IPS-NIHi11 (cell line): ENCODE data around the gene MRPL12.
A peak's percentile ranks its signal among the peaks of the same experiment; 100 is the strongest.

ENCODE experiments used
- DNase-seq: peaks from one replicate; pipeline ENCODE4 v3.0.0; 2012; ENCODE audit warnings: mixed read lengths, low spot score

The MRPL12 gene

GRCh38 chr17:81701288-81702071 is 1.7 kb upstream of the MRPL12 start:
- no peak for DNase-seq

- no peak for DNase-seq
These were observed 834 bp downstream of the MRPL12 start for GRCh38 chr17:81703747-81704654.

DNA sequence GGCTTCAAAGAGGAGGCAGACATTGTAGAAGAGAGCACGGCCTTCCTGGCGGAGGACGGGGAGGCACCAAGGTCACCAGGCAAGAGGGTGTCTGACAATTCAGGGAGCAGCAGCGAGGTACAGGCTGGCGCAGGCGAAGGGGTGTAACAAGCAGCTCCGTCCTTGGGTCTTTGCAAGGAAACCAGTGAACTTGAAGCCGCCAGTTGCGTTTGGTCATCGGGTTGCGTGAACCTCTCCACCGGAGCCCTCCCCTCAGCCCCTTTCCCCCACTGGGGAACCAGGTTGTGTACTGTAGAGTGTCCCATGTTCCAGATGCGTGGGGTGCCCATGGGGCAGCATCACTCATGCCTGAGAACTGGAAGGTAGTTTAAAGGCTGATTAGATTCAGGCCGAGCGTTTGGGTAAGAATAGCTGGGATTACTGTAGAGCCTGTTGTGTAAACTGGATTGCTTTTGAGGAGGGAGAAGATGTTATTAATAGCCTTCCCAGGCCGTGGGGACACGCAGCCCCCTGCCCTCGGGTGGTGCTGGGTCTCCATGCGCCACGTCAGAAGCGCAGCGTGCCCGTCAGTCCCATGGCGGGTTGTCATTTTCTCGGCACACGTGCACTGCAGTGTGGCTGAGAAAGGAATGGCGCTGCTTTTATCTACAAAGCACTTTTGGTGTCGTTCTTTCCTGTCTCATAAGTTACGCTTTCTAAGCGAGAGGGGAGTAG is 2.5 kb downstream of the MRPL12 start:
- DNase-seq, result no peak

- DNase-seq, result no peak
These were observed 3.1 kb downstream of the MRPL12 start for GRCh38 chr17:81706232-81706611.

DNA sequence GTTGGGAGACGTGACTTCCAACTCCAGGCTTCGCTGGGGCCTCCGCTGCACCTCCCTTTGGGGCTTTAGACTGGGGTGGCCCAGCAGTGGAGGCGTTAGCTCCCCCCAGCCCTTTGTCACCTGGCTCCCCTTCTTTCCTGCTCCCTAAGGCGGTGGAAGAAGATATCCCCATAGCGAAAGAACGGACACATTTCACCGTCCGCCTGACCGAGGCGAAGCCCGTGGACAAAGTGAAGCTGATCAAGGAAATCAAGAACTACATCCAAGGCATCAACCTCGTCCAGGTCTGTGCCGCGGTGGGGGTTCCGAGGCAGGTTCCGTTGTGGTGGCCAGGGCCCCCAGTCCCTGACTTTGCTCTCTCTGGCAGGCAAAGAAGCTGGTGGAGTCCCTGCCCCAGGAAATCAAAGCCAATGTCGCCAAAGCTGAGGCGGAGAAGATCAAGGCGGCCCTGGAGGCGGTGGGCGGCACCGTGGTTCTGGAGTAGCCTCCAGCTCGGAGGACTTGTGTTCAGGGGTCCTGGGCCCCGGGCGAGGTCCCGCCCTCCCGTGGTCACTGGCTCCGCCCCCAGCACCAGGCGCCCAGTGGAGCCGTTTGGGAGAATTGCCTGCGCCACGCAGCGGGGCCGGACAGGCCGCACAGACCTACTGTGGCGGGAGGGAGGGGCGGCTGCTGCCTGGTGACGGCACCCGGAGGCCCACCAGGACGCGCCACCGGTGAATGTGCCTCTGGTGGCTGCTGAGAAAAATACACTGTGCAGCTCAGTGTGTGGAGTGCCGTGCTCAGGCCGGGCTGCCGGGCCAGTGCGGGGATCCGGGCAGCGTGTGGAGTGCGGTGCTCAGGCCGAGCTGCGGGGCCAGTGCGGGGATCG is 3.8 kb downstream of the MRPL12 start:
- DNase-seq, result no peak

DNA sequence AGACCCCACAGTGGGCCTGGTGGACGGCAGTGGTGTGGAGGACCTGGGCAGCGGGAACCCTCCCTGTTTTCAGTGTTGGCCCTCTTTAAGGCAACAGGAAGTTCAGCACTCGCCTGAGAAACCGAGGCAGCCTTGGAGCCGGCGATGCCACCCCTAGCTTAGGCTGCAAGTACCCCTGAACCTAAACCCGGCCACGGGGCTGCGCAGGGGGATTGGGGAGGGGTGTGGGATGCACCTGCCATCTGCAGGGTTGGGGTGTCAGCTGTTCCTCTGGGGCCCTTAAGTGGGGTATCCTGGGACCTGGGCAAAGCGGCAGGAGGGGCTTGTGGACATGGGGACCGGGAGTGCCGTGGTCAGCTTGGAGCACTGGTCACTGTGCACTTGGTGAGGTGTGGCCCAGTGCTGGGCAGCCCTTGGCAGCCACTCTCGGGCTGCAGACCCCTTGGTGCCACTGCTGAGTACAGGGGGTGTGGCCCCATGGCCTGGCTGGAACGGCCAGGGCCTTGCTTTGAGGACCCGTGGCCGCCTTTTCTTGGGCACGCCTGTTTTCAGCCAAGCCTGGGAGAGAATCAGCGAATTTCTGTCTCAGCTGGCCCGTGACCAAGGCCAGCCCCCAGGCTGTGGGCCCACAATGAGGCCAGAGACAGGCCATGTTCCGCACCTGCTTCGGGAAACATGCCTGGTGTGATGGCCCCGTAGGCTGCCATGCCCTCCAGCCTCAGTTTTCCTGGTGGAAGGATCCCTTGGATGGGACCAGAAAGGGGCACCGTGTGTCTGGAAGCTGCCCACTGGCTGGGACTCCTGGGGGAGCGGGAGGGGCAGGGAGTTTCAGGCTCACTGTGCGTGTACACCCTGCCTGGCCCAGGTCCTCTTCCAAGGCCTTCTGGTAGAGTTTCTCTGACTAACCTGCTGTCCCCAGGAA is 4.8 kb downstream of the MRPL12 start:
- no peak for DNase-seq

DNA sequence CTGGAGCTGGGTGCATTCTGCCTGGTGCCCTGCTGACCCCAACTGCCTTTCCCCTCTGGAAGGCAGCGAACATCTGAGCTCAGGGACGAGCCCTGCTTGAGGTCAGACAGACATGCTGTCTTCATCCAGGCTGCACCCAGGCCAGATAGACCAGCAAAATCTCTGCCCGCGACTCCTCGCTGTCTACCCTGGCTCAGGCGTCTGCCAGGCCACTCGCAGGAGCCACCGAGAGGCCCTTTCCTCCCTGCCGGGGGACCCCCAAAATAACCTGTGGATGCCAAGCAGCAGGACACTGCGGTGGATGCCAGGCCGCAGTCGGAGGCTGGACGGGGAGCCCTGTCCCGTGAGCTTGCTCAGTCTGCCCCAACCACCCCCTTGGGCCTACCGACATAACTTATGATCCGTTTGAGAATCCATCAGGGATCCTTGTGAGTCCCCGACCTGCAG is 5.6 kb downstream of the MRPL12 start:
- no peak for DNase-seq

DNA sequence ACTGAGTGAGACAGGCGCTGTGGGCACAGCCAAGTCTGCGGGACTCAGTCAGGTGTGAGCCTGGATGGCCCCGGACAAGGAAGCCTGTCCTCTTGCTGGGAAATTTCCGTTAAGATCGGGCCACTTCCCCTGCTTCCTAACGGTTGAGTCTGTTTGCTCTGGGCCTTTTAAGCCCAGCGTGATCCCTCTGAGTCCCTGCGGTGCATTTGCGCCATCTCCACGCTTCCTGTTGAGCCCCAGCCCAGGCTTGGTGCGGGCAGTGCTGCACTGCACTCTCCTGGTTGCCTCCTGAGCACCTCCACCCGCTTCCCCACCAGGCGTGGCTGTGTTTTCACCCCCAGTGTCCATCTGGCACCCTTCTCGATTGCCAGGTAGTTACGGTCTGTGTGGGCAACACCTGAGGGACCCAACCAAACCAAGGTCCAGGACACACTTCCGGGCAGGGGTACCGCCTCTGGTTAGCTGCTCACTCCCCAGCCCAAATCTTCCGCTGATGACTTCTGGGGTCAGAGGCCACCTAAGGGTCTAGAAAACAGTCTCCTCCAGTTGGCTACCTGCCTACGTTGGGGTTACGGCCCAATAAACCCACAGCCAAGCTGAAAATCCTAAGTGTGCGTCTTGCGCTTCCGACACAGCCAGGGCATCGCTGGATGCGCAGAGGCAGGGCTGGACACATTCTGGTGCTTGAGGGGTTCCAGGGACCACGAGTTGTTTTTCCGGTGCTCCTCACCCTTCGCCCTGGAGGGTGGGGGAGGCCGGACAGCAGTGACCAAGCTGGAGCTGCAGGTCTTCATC is 7.5 kb downstream of the MRPL12 start:
- DNase-seq, result no peak

DNA sequence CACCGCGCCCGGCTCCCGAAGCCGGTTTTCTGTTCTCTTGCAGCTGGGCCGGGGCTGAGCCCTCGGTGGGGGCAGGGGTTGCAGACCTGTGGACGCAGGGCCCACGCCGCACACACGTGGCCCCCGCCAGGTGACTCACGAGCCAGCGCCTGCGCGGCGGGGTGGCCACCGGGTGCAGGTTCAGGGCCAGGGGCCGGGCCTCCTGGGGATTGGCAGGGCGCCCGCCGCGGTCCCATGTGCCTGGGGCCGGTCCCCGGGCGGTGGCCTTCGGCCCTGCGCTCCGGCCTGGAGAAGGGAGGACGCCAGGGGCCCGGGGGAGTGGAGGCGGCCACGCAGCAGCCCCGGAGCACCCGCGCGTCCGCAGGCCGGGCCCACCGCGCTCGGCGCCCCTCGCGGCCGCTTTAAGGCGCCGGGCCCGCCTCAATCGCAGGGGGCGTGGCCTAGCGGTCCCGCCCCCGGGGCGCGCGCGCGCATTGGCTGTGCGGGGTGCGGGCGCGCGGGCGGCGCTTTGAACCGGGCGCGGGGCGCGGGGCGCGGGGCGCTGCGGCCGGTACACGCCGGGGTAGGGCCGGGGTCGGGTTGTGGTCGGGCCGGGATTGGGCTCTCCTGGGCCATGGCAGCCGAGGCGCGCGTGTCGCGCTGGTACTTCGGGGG is 8.8 kb downstream of the MRPL12 start, which contains the start of gene SLC25A10:
Gene SLC25A10, plus strand, starts transcription at position 471 of the 654 bp plus-strand sequence. Its CDS starts 143 bp downstream, at position 614.
- DNase-seq, result peak; percentile 96

GRCh38 chr17:81712468-81713003 is 9.4 kb downstream of the MRPL12 start:
- DNase-seq, result peak; percentile 73

DNA sequence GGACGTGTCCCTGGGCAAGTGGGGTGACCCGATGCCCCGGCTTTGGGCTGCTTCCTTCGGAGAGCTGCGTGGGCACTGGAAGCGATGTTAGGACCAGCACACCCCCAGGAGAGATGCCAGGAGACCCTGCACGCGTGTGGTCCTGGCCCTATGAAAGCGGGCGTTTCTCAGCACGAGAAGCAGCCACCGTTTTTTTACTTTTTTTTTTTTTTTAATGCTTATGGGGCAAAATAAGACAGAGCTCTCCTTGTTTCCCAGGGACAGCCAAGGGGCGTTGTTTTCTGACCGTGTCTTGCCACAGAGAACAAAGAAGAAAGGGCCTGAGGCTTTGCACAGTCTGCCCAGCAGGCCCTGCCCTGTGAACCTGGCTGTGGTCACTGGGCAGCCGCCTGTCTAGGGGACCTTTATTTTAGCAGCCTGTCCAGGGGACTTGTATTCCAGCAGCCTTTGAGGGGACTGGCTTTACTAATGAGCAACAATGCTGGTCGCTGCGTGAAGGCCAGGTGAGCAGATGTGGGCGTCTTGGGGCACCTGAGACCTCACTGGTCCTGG is 9.9 kb downstream of the MRPL12 start:
- no peak for DNase-seq

DNA sequence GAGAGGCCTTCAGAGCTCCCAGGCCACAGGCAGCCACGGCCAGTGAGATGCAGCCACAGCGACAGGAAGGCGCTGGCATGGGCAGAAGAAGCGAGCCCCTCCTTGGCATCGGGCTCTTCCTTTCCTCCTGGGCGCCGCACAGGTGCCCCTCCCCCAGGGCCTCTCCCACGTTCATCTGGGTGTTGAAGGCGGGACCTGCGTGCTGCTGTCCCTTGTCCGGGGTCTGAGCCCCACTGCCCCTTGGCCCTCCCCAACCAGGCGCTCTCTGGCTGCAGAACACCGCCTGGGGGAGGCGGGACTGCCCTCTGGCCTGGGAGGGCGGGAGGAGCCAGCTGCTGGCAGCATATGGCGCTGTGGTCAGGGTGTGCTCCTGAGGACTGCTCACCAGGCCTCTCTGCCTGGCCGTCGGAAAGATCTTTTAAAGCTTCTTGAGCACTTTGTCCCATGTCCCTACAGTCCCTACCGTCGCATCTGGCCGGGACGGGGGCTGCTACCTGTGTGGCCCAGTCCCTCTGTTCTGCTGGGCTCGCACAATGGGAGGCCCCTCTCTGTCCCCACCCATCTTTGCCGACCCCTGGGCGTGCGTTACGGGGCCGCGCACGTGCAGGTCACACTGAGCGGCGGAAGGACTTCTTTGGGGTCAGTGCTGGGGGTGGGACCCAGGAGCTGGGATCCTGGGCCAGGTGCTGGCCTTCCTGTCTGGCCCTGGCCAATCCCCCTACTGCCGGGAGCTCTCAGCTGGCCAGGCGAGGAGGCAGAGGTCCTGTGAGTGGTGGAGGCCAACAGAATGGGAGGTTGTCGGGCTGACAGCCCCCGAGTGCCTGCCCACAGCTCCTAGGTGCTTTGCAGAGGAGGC is 10.6 kb downstream of the MRPL12 start:
- no peak for DNase-seq

DNA sequence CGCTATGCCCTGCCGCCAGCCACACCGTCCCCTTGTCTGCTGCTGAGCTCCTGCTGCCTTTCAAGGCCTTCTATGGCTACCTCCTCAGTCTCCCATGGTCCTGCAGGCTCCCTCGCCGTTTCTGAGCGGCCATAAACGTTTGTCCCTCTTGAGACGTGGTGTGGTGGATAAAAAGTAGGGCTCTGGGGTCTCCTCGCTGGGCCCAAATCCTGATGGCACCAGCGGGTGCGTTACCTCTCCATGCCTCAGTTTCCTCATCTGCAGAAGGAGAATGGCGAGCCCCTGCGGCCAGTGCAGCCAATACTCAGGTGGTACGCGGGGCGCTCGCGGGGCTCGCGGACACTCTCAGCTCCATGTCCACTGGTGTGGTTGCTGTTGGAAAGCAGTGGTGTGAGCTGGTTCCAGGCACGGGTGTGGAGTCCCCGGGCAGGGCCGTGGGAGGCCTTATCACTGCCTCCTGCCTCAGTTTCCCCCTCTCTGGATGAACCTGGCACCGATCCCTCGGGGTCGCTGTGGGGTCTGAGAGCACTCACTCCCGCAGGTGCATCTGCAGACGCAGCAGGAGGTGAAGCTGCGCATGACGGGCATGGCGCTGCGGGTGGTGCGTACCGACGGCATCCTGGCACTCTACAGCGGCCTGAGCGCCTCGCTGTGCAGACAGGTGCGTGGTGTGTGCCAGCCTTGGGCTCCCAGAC is 11.4 kb downstream of the MRPL12 start:
- no peak for DNase-seq

DNA sequence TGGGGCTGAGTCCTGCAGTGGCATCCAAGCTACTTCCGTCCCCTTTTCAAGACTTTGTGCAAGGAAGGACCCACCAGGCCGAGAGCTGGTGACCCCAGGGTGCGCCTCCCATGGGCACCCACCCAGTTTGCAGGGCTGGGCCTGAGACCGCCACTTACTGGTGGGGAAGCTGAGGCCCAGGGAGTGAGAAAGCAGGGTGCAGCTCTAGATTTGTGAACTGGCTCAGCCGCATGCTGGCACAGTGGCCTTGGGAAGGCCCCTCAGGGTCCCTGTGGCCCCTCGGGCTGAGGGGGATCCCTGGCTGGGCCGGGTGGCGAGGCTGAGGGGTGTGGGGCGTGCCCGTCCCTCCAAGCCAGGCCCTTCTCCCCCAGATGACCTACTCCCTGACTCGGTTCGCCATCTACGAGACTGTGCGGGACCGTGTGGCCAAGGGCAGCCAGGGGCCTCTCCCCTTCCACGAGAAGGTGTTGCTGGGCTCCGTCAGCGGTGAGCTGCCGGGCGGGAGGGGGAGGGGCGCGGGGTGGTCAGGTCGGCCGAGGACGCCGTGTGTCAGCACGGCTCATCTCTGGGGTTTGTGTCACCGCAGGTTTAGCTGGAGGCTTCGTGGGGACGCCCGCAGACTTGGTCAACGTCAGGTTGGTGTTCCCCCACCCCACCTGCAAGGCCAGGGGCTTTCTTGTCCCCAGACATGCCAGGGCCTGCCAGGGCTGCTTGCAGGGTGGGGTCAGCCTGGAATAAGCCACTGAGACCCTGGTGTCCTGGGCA is 12.1 kb downstream of the MRPL12 start:
- DNase-seq, result no peak

DNA sequence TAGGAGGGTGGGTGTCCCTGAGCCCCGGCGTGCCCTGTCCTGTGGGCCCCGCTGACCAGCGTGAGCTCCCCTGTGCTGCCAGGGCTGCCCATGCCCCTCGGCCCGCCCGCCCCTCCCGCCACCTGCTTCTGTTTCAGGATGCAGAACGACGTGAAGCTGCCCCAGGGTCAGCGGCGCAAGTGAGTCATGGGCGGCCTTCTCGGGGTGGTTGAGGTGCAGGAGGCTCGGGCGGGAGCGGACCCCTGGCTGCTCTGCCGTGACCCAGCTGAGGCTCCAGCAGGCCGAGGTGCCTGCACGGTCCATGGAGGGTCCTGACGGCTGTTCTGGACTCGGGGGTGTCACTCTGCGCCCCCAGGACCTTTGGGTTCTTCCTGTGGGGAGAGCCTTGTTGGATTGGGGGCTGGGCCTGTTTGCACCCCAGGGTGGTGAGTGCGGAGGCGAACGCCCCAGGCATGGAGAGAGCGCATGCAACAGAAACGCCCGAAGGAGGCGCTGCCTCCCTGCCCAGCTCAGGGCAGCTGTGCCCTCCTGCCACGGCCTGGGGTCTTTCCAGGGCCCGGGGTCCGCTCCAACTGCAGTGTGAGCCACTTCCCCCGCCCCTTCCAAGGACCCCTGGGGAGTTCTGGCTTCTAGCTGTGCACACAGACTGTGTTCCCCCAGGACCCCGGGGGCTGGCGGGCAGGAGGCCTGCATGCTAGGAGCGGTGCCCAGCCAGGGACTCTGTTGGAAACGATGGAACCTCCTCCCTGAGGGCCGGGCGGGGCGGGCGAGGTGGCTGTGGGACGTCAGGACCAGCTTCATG is 12.9 kb downstream of the MRPL12 start:
- no peak for DNase-seq
